ENCODE data around the gene MED27. TPM values are rescaled to one million over a fixed set of nuclear protein-coding genes. Genes with fewer than 3 reads are reported as not detected.

The MED27 gene
- total RNA-seq, 1 experiment from 2014 or later: 30.4 TPM

GRCh38 chr9:131910572-131910971 lies 169.1 kb downstream of the MED27 start:
- no peak overlapping the region for H3K27ac Mint-ChIP-seq (ENCODE audit: unreplicated experiment)
- H3K9me3 ChIP-seq: no peaks in the 10 kb centered on the region
- no peaks in the 10 kb centered on the region for H3K9me3 Mint-ChIP-seq (ENCODE audit: unreplicated experiment)
- H3K4me3 Mint-ChIP-seq (ENCODE audit: unreplicated experiment): no peak overlapping the region
- H3K4me1 ChIP-seq: no peaks in the 10 kb centered on the region
- no peak for DNase-seq
- POLR2A ChIA-PET: no interaction called here
- no peaks in the 10 kb centered on the region for H3K4me1 Mint-ChIP-seq (ENCODE audit: low read depth, unreplicated experiment)
- intact Hi-C loops (cut with micrococcal nuclease; ENCODE audit: unreplicated experiment): no loop called here
- CTCF ChIA-PET: no interaction called here
- H3K27me3 ChIP-seq (replicated peaks; ENCODE audit: control insufficient read depth, insufficient read depth, low read length): no peaks in the 10 kb centered on the region
- H3K36me3 ChIP-seq (ENCODE audit: control insufficient read depth, insufficient read depth, low read length): no peaks in the 10 kb centered on the region
- no peak overlapping the region for H3K4me3 ChIP-seq (ENCODE audit: low read depth, low read length)
- no peak for TF ChIP-seq CTCF (IDR thresholded peaks at IDR 0.05; ENCODE audit: insufficient read depth in 1 of 2, low read depth in 1 of 2, low read length in 1 of 2, severe bottlenecking in 1 of 2, unreplicated experiment in 1 of 2)
- no peaks in the 10 kb centered on the region for H3K27me3 Mint-ChIP-seq (ENCODE audit: insufficient read depth, unreplicated experiment)
- H3K36me3 Mint-ChIP-seq (ENCODE audit: insufficient read depth, unreplicated experiment): no peaks in the 10 kb centered on the region
- BruUV-seq (replicated peaks): no TSS peak

DNA sequence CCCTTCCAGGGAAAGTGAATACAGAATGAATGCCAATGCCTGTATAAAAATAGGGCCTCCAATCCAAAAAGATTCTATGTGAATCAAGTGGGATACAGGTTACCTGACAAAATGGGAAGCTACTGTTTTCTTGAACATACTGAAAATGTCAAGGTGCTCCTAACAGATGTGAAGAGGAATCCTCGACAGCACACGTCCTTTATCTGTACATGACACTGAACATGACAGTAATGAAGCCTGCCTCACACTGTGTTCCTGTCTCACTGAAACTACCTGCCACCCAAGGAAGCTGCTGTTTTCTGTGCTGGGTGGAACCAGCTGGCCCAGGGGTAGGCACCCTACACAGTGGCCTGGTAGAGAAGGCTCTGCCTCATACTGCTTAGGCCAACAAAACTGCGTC lies 174.5 kb downstream of the MED27 start:
- H3K4me3 Mint-ChIP-seq (ENCODE audit: unreplicated experiment): no peak overlapping the region
- no peaks in the 10 kb centered on the region for H3K9me3 ChIP-seq
- no peaks in the 10 kb centered on the region for H3K36me3 Mint-ChIP-seq (ENCODE audit: insufficient read depth, unreplicated experiment)
- no peak for TF ChIP-seq CTCF (IDR thresholded peaks at IDR 0.05; ENCODE audit: insufficient read depth in 1 of 2, low read depth in 1 of 2, low read length in 1 of 2, severe bottlenecking in 1 of 2, unreplicated experiment in 1 of 2)
- no peak for DNase-seq
- no peaks in the 10 kb centered on the region for H3K4me1 ChIP-seq
- intact Hi-C loops (cut with micrococcal nuclease; ENCODE audit: unreplicated experiment): no loop called here
- H3K27ac Mint-ChIP-seq (ENCODE audit: unreplicated experiment): no peak overlapping the region
- ChIA-PET POLR2A (no interaction called here), CTCF (no interaction called here)
- H3K27me3 Mint-ChIP-seq (ENCODE audit: insufficient read depth, unreplicated experiment): no peaks in the 10 kb centered on the region
- H3K4me1 Mint-ChIP-seq (ENCODE audit: low read depth, unreplicated experiment): no peaks in the 10 kb centered on the region
- no peaks in the 10 kb centered on the region for H3K9me3 Mint-ChIP-seq (ENCODE audit: unreplicated experiment)
- no peak overlapping the region for H3K4me3 ChIP-seq (ENCODE audit: low read depth, low read length)
- no peaks in the 10 kb centered on the region for H3K36me3 ChIP-seq (ENCODE audit: control insufficient read depth, insufficient read depth, low read length)
- BruUV-seq (replicated peaks): no TSS peak
- no peaks in the 10 kb centered on the region for H3K27me3 ChIP-seq (replicated peaks; ENCODE audit: control insufficient read depth, insufficient read depth, low read length)

GRCh38 chr9:131899296-131900228 lies 180.1 kb downstream of the MED27 start:
- no peaks in the 10 kb centered on the region for H3K27me3 Mint-ChIP-seq (ENCODE audit: insufficient read depth, unreplicated experiment)
- no peaks in the 10 kb centered on the region for H3K36me3 ChIP-seq (ENCODE audit: control insufficient read depth, insufficient read depth, low read length)
- ChIA-PET POLR2A (no interaction called here), CTCF (no interaction called here)
- H3K9me3 Mint-ChIP-seq (ENCODE audit: unreplicated experiment): no peaks in the 10 kb centered on the region
- H3K4me1 Mint-ChIP-seq (ENCODE audit: low read depth, unreplicated experiment): no peaks in the 10 kb centered on the region
- no peak overlapping the region for H3K4me3 ChIP-seq (ENCODE audit: low read depth, low read length)
- H3K27me3 ChIP-seq (replicated peaks; ENCODE audit: control insufficient read depth, insufficient read depth, low read length): no peaks in the 10 kb centered on the region
- H3K27ac Mint-ChIP-seq (ENCODE audit: unreplicated experiment): no peak overlapping the region
- no peak for DNase-seq
- H3K4me1 ChIP-seq: no peaks in the 10 kb centered on the region
- no peak overlapping the region for H3K4me3 Mint-ChIP-seq (ENCODE audit: unreplicated experiment)
- no peak for TF ChIP-seq CTCF (IDR thresholded peaks at IDR 0.05; ENCODE audit: insufficient read depth in 1 of 2, low read depth in 1 of 2, low read length in 1 of 2, severe bottlenecking in 1 of 2, unreplicated experiment in 1 of 2)
- H3K36me3 Mint-ChIP-seq (ENCODE audit: insufficient read depth, unreplicated experiment): no peaks in the 10 kb centered on the region
- H3K9me3 ChIP-seq: no peaks in the 10 kb centered on the region
- no TSS peak for BruUV-seq (replicated peaks)
- intact Hi-C loops (cut with micrococcal nuclease; ENCODE audit: unreplicated experiment): no loop called here
